Neural progenitor cell (in vitro differentiated cells): ENCODE data around the gene OTUD5. TPM values are rescaled to one million over a fixed set of nuclear protein-coding genes. Genes with fewer than 3 reads are reported as not detected.
A peak's percentile ranks its signal among the peaks of the same experiment; 100 is the strongest.

Experiments used
- DNase-seq: peaks from one replicate; pipeline ENCODE4 v3.0.0-alpha.2; 2016; ENCODE audit warnings: low spot score
- H2AFZ ChIP-seq: fragments of 200-600 bp; sonication (generic); replicated peaks from 2 replicates; pipeline ENCODE4 v1.6.1; 2016; ENCODE audit warnings: antibody characterized with exemption
- H3F3A ChIP-seq: fragments of 200-600 bp; sonication (generic); 2 replicates; pipeline ENCODE4 v1.6.1; 2016; ENCODE audit warnings: antibody characterized with exemption, low read depth
- H3K27ac ChIP-seq: fragments of 200-600 bp; sonication (generic); 2 replicates; pipeline ENCODE4 v1.5.1; 2016; ENCODE audit warnings: mild to moderate bottlenecking
- H3K27me3 ChIP-seq: fragments of 200-600 bp; sonication (generic); 2 replicates; pipeline ENCODE4 v1.6.1; 2016; ENCODE audit warnings: mild to moderate bottlenecking, moderate library complexity
- H3K36me3 ChIP-seq: fragments of 200-600 bp; sonication (generic); 2 replicates; pipeline ENCODE4 v1.5.1; 2016
- H3K4me1 ChIP-seq: fragments of 200-600 bp; sonication (generic); 2 replicates; pipeline ENCODE4 v1.6.1; 2016; ENCODE audit warnings: mixed run types
- H3K4me2 ChIP-seq: fragments of 200-600 bp; sonication (generic); 2 replicates; pipeline ENCODE4 v1.6.1; 2016
- H3K4me3 ChIP-seq: fragments of 200-600 bp; sonication (generic); 2 replicates; pipeline ENCODE4 v1.5.1; 2016
- H3K79me2 ChIP-seq: fragments of 200-600 bp; sonication (generic); 2 replicates; pipeline ENCODE4 v1.6.1; 2016; ENCODE audit warnings: low read depth
- H3K9ac ChIP-seq: fragments of 200-600 bp; sonication (generic); 2 replicates; pipeline ENCODE4 v1.6.1; 2016
- H3K9me3 ChIP-seq: fragments of 200-600 bp; sonication (generic); 2 replicates; pipeline ENCODE4 v1.5.1; 2016; ENCODE audit warnings: low read depth
- H4K20me1 ChIP-seq: fragments of 200-600 bp; sonication (generic); 2 replicates; pipeline ENCODE4 v1.6.1; 2016; ENCODE audit warnings: low read depth
- H3K27ac Mint-ChIP-seq: 3 replicates; pipeline ENCODE4 v1.8.0; 2021; ENCODE audit warnings: mixed read lengths
- H3K27me3 Mint-ChIP-seq: 2 replicates; pipeline ENCODE4 v1.8.0; 2022; ENCODE audit warnings: low read depth, mild to moderate bottlenecking, inconsistent platforms, moderate library complexity, mixed read lengths; ENCODE audit not compliant: insufficient read depth
- H3K36me3 Mint-ChIP-seq: 3 replicates; pipeline ENCODE4 v1.8.0; 2021; ENCODE audit warnings: mixed read lengths
- H3K4me1 Mint-ChIP-seq: 3 replicates; pipeline ENCODE4 v1.8.0; 2021; ENCODE audit warnings: mixed read lengths
- H3K4me3 Mint-ChIP-seq: 3 replicates; pipeline ENCODE4 v1.8.0; 2021; ENCODE audit warnings: mild to moderate bottlenecking, moderate library complexity, mixed read lengths
- H3K9me3 Mint-ChIP-seq: 3 replicates; pipeline ENCODE4 v1.8.0; 2020; ENCODE audit warnings: mixed read lengths
- EZH2 ChIP-seq: fragments of 200-600 bp; sonication (generic); IDR thresholded peaks from 2 replicates; pipeline ENCODE4 v1.6.1; 2017; ENCODE audit warnings: antibody characterized with exemption, mild to moderate bottlenecking, moderate library complexity
- EZH2phosphoT487 ChIP-seq: fragments of 200-600 bp; sonication (generic); IDR thresholded peaks from 2 replicates; pipeline ENCODE4 v1.6.1; 2017; ENCODE audit warnings: antibody characterized with exemption
- total RNA-seq: library from RNA; depleted of rRNA; stranded (reverse); fragments of >200 nt; gene quantifications from 2 replicates; pipeline ENCODE4 v1.2.3, GENCODE V29; 2015; ENCODE audit warnings: low replicate concordance
- TF ChIP-seq, protein P1 (sequence below): fragments of 200-600 bp; sonication (generic); IDR thresholded peaks from 2 replicates; pipeline ENCODE4 v1.5.1; 2017; ENCODE audit warnings: antibody characterized with exemption, mild to moderate bottlenecking

OTUD5 gene
- total RNA-seq, 1 donor from 2014 or later, result 38.6 TPM

DNA sequence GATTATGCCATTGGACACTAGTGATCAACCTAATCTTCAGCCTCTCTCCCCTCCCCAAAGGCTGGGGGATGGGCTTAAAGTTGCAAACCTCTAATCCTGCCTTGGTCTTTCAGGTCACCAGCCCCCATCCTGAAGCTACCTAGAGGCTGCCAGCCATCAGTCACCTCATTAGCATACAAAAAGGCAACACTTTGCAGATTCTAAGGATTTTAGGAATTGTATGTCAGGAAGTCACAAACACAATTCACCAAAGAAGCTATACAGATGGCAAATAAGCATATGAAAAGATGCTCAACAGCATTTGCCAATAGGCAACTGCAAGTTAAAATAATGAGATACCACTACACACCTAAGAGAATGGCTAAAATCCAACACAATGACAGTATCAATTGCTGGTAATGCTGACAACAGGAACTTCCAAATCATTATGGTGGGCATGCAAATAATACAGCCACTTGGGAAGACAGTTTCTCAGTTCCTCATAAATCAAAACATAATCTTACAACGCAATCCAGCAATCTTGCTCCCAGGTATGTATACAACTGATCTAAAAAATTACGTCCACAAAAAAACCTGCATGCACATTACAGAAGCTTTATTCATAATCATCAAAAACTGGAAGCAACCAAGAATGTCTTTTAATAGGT, 29.5 kb downstream of the OTUD5 start:
- TF ChIP-seq EZH2phosphoT487 (no peak), EZH2 (no peak)
- TF ChIP-seq, protein P1, sequence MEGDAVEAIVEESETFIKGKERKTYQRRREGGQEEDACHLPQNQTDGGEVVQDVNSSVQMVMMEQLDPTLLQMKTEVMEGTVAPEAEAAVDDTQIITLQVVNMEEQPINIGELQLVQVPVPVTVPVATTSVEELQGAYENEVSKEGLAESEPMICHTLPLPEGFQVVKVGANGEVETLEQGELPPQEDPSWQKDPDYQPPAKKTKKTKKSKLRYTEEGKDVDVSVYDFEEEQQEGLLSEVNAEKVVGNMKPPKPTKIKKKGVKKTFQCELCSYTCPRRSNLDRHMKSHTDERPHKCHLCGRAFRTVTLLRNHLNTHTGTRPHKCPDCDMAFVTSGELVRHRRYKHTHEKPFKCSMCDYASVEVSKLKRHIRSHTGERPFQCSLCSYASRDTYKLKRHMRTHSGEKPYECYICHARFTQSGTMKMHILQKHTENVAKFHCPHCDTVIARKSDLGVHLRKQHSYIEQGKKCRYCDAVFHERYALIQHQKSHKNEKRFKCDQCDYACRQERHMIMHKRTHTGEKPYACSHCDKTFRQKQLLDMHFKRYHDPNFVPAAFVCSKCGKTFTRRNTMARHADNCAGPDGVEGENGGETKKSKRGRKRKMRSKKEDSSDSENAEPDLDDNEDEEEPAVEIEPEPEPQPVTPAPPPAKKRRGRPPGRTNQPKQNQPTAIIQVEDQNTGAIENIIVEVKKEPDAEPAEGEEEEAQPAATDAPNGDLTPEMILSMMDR, result no peak
- DNase-seq, result peak; percentile 55
- no peaks in the 10 kb centered on the region for H3K9me3 ChIP-seq
- H3F3A ChIP-seq, result peaks cover 20% of the 10 kb centered on the region
- Mint-ChIP-seq H3K27me3 (no peaks in the 10 kb centered on the region), H3K4me3 (no peak overlapping the region), H3K27ac (no peak overlapping the region), H3K4me1 (peaks cover 5% of the 10 kb centered on the region), H3K36me3 (peaks cover 14% of the 10 kb centered on the region), H3K9me3 (peaks cover 13% of the 10 kb centered on the region)
- H3K4me1 ChIP-seq, result peaks cover 17% of the 10 kb centered on the region
- no peaks in the 10 kb centered on the region for H3K27me3 ChIP-seq
- H3K4me3 ChIP-seq, result peak overlapping the region; percentile 6
- no peaks in the 10 kb centered on the region for H4K20me1 ChIP-seq
- H3K27ac ChIP-seq, result peak overlapping the region; percentile 51
- peak overlapping the region; percentile 68 for H3K4me2 ChIP-seq
- H3K9ac ChIP-seq, result no peak overlapping the region
- no peaks in the 10 kb centered on the region for H3K36me3 ChIP-seq
- H2AFZ ChIP-seq, result no peak overlapping the region
- peaks cover 10% of the 10 kb centered on the region for H3K79me2 ChIP-seq

DNA sequence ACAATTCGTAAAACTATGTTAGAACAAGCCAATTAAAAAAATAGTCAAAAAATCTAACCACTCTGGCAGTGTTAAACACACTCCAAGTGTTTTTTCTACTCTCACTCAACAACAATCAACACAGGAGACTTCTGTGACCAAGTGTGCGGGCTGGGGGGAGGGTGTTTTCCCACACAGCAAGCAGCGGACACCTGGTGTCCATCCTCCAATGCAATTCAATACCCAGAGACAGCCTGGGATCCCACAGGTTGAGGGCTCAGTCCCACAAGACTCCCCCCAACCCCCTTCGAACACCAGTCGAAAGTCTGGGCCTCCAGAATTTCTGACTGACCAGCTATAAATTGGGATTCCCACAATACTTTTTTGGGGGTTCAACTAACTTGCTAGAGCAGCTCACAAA, 30.3 kb downstream of the OTUD5 start:
- peaks cover 17% of the 10 kb centered on the region for H3K4me1 ChIP-seq
- Mint-ChIP-seq H3K27ac (no peak overlapping the region), H3K4me3 (no peak overlapping the region), H3K9me3 (peaks cover 13% of the 10 kb centered on the region), H3K36me3 (peaks cover 13% of the 10 kb centered on the region), H3K27me3 (no peaks in the 10 kb centered on the region), H3K4me1 (peaks cover 5% of the 10 kb centered on the region)
- TF ChIP-seq EZH2phosphoT487, result no peak
- TF ChIP-seq, protein P1, result no peak
- TF ChIP-seq EZH2, result no peak
- H3K27me3 ChIP-seq, result no peaks in the 10 kb centered on the region
- DNase-seq, result peak; percentile 30
- H3K4me3 ChIP-seq, result peak overlapping the region; percentile 6
- H2AFZ ChIP-seq, result no peak overlapping the region
- no peaks in the 10 kb centered on the region for H3K9me3 ChIP-seq
- H4K20me1 ChIP-seq, result no peaks in the 10 kb centered on the region
- H3K4me2 ChIP-seq, result peak overlapping the region; percentile 68
- no peak overlapping the region for H3K9ac ChIP-seq
- peak overlapping the region; percentile 36 for H3K27ac ChIP-seq
- H3K79me2 ChIP-seq, result peaks cover 10% of the 10 kb centered on the region
- no peaks in the 10 kb centered on the region for H3K36me3 ChIP-seq
- H3F3A ChIP-seq, result peaks cover 20% of the 10 kb centered on the region

DNA sequence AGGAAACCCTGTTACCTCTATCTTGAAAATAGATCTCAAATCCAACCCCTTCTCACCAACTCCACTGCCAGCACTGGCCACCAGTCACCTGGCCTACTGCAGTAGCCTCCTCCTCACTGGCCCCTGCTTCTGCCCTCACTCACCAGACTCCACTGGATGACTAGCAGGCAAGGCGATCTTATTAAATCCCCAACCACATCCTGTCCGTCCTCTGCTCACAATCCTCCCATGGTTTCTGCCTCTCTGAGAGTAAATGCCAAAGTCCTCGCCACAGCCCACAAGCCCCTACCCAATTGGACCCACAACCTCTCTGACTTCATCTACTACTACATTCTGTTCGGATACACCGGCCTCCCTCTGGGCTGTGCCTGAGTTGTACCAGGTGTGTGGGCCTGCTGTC, 33.1 kb downstream of the OTUD5 start:
- Mint-ChIP-seq H3K27ac (no peak overlapping the region), H3K9me3 (peaks cover 9% of the 10 kb centered on the region), H3K27me3 (peaks cover 3% of the 10 kb centered on the region), H3K4me1 (peaks cover 23% of the 10 kb centered on the region), H3K4me3 (no peak overlapping the region), H3K36me3 (peaks cover 13% of the 10 kb centered on the region)
- peaks cover 13% of the 10 kb centered on the region for H4K20me1 ChIP-seq
- TF ChIP-seq EZH2 (no peak), EZH2phosphoT487 (no peak)
- TF ChIP-seq, protein P1, result no peak
- H3K27me3 ChIP-seq, result no peaks in the 10 kb centered on the region
- no peak overlapping the region for H3K27ac ChIP-seq
- no peaks in the 10 kb centered on the region for H3K36me3 ChIP-seq
- peaks cover 10% of the 10 kb centered on the region for H3K79me2 ChIP-seq
- no peak for DNase-seq
- H2AFZ ChIP-seq, result no peak overlapping the region
- no peaks in the 10 kb centered on the region for H3K9me3 ChIP-seq
- peaks cover 30% of the 10 kb centered on the region for H3F3A ChIP-seq
- peaks cover 17% of the 10 kb centered on the region for H3K4me1 ChIP-seq
- no peak overlapping the region for H3K4me2 ChIP-seq
- H3K9ac ChIP-seq, result no peak overlapping the region
- H3K4me3 ChIP-seq, result no peak overlapping the region
